HCT116 (cell line): Measurements from ENCODE around the gene ATG9A. TPM values are rescaled to one million over a fixed set of nuclear protein-coding genes. Genes with fewer than 3 reads are reported as not detected.

ENCODE experiments used
- ATAC-seq: fragments of 200-7000 bp; cut with Tn5 transposase; 2 replicates; pipeline ENCODE4 v1.9.1; 2020; ENCODE audit warnings: mild to moderate bottlenecking, moderate library complexity
- BruUV-seq: library from RNA; stranded (reverse); fragments of 400-500 nt; replicated peaks from 2 replicates; lab custom pipeline; 2021; lab: Mats Ljungman, UMichigan
- CTCF ChIA-PET: fragments of 300-600 bp; sonication (Branson Sonifier 250); formaldehyde crosslinking; loops from one replicate; lab custom pipeline; 2021; ENCODE audit warnings: antibody characterized with exemption; lab: Charles Lee
- POLR2A ChIA-PET: fragments of 300-600, 350-600 bp; sonication (Branson Sonifier 250); formaldehyde crosslinking; loops from one replicate; lab custom pipeline; 2021; ENCODE audit warnings: antibody characterized with exemption; lab: Charles Lee
- RAD21 ChIA-PET, 2 experiments: fragments of 300-600 bp; sonication (Branson Sonifier 250); formaldehyde crosslinking; loops; one replicate each; lab custom pipeline; 2023; ENCODE audit warnings: low total read pairs in 2 of 2; ENCODE audit not compliant: uncharacterized antibody in 2 of 2, unreplicated experiment in 2 of 2, low non-redundant PET in 1 of 2; lab: Charles Lee
- DNase-seq: peaks from one replicate; pipeline ENCODE4 v3.0.0-alpha.2; 2010; ENCODE audit warnings: low read depth, low spot score
- H2AFZ ChIP-seq: fragments of 200-600 bp; shearing (Covaris generic), sonication (generic); 2 replicates; pipeline ENCODE4 v1.6.1; 2017; ENCODE audit warnings: low read depth, mixed run types, mixed read lengths, antibody characterized with exemption, low read length; ENCODE audit not compliant: poor library complexity, severe bottlenecking
- H3K27ac ChIP-seq: 2 replicates; pipeline ENCODE4 v1.5.1; 2012; ENCODE audit warnings: low read depth, low read length
- H3K27me3 ChIP-seq: fragments of 200-600 bp; sonication (generic); 2 replicates; pipeline ENCODE4 v1.6.1; 2016; ENCODE audit warnings: mixed run types, low read length, mixed read lengths; ENCODE audit not compliant: insufficient read depth
- H3K36me3 ChIP-seq, 2 experiments: fragments of 200-500 bp in 1 of 2; fragments of 200-600 bp in 1 of 2; sonication (Bioruptor generic) in 1 of 2; sonication (generic) in 1 of 2; 2 replicates each; pipeline versions ENCODE4 v1.5.1 to v1.6.1; 2014 to 2016; ENCODE audit warnings: low read length in 2 of 2, inconsistent platforms in 1 of 2, mixed read lengths in 1 of 2, mixed run types in 1 of 2; ENCODE audit not compliant: insufficient read depth in 2 of 2, control insufficient read depth in 1 of 2
- H3K4me1 ChIP-seq, 2 experiments: fragments of 200-600 bp in 1 of 2; sonication (generic) in 1 of 2; 2 replicates each; pipeline versions ENCODE4 v1.5.1 to v1.6.1; 2012 to 2017; ENCODE audit warnings: low read length in 2 of 2, inconsistent platforms in 1 of 2, mild to moderate bottlenecking in 1 of 2, mixed read lengths in 1 of 2, mixed run types in 1 of 2, moderate library complexity in 1 of 2; ENCODE audit not compliant: insufficient read depth in 2 of 2, control insufficient read depth in 1 of 2
- H3K4me2 ChIP-seq: fragments of 200-600 bp; sonication (generic); 2 replicates; pipeline ENCODE4 v1.6.1; 2017; ENCODE audit warnings: mixed run types, low read length, mixed read lengths
- H3K4me3 ChIP-seq, 2 experiments: fragments of 200-600 bp in 1 of 2; sonication (generic) in 1 of 2; replicated peaks in 1 of 2; 2 replicates each; pipeline ENCODE4 v1.5.1; 2011 to 2016; ENCODE audit warnings: low read length in 2 of 2, control low read depth in 1 of 2, low read depth in 1 of 2, mild to moderate bottlenecking in 1 of 2, mixed read lengths in 1 of 2, mixed run types in 1 of 2
- H3K79me2 ChIP-seq: fragments of 200-600 bp; sonication (generic); 2 replicates; pipeline ENCODE4 v1.6.1; 2017; ENCODE audit warnings: mild to moderate bottlenecking, mixed run types, low read length, moderate library complexity, mixed read lengths; ENCODE audit not compliant: insufficient read depth
- H3K9ac ChIP-seq: fragments of 200-600 bp; sonication (generic); 2 replicates; pipeline ENCODE4 v1.6.1; 2016; ENCODE audit warnings: low read length, mixed read lengths
- H3K9me2 ChIP-seq: fragments of 200-600 bp; sonication (generic), shearing (Covaris generic); 2 replicates; pipeline ENCODE4 v1.6.1; 2017; ENCODE audit warnings: mixed run types, mild to moderate bottlenecking, moderate library complexity; ENCODE audit not compliant: insufficient read depth
- H3K9me3 ChIP-seq, 2 experiments: fragments of 200-500 bp in 1 of 2; fragments of 200-600 bp in 1 of 2; sonication (Bioruptor generic) in 1 of 2; sonication (generic) in 1 of 2; 2 replicates each; pipeline ENCODE4 v1.6.1; 2014 to 2017; ENCODE audit warnings: low read length in 2 of 2, mixed read lengths in 2 of 2, inconsistent platforms in 1 of 2, low read depth in 1 of 2, mild to moderate bottlenecking in 1 of 2, mixed run types in 1 of 2, moderate library complexity in 1 of 2; ENCODE audit not compliant: control insufficient read depth in 1 of 2, insufficient read depth in 1 of 2
- H4K20me1 ChIP-seq: fragments of 200-600 bp; sonication (generic), shearing (Covaris generic); 2 replicates; pipeline ENCODE4 v1.6.1; 2017; ENCODE audit warnings: mixed run types, mild to moderate bottlenecking, moderate library complexity; ENCODE audit not compliant: insufficient read depth
- CTCF ChIP-seq, 3 experiments: fragments of 200-600 bp in 1 of 3; sonication (generic) in 1 of 3; IDR thresholded peaks in 2 of 3; conservative IDR thresholded peaks in 1 of 3; 2 replicates each; pipeline ENCODE4 v1.5.1; 2012 to 2017; ENCODE audit warnings: low read depth in 2 of 3, low read length in 2 of 3, antibody characterized with exemption in 1 of 3, borderline replicate concordance in 1 of 3, control low read depth in 1 of 3, mild to moderate bottlenecking in 1 of 3, mixed read lengths in 1 of 3, mixed run types in 1 of 3, moderate library complexity in 1 of 3; ENCODE audit not compliant: insufficient read depth in 1 of 3
- FOSL1 ChIP-seq: IDR thresholded peaks from 2 replicates; pipeline ENCODE4 v1.6.1; 2012; ENCODE audit warnings: low read depth
- JUND ChIP-seq: IDR thresholded peaks from 2 replicates; pipeline ENCODE4 v1.6.1; 2012
- POLR2A ChIP-seq: IDR thresholded peaks from 2 replicates; pipeline ENCODE4 v1.7.0; 2011; ENCODE audit warnings: borderline replicate concordance; ENCODE audit not compliant: insufficient read depth, insufficient read length; ENCODE audit errors: extremely low read depth
- POLR2AphosphoS5 ChIP-seq: IDR thresholded peaks from 2 replicates; pipeline ENCODE4 v1.6.1; 2011; ENCODE audit warnings: mild to moderate bottlenecking, low read depth, low read length, moderate library complexity
- RAD21 ChIP-seq: IDR thresholded peaks from 2 replicates; pipeline ENCODE4 v1.6.1; 2012; ENCODE audit warnings: low read depth, mild to moderate bottlenecking
- SIN3A ChIP-seq: IDR thresholded peaks from 2 replicates; pipeline ENCODE4 v1.6.1; 2012; ENCODE audit warnings: low read depth
- TCF7L2 ChIP-seq: IDR thresholded peaks from 2 replicates; pipeline ENCODE4 v1.7.0; 2011; ENCODE audit warnings: borderline replicate concordance, inconsistent platforms; ENCODE audit not compliant: insufficient read depth, insufficient read length; ENCODE audit errors: extremely low read depth
- YY1 ChIP-seq: IDR thresholded peaks from 2 replicates; pipeline ENCODE4 v1.6.1; 2011; ENCODE audit warnings: low read length, low read depth, moderate library complexity, mild to moderate bottlenecking; ENCODE audit not compliant: insufficient replicate concordance; ENCODE audit errors: extremely low read depth
- ZFX ChIP-seq: fragments of 450-650 bp; IDR thresholded peaks from 2 replicates; pipeline ENCODE4 v1.6.1; 2017
- ZNF274 ChIP-seq: fragments of 200-500 bp; sonication (Bioruptor generic); IDR thresholded peaks from 2 replicates; pipeline ENCODE4 v1.6.1; 2014; ENCODE audit warnings: mild to moderate bottlenecking, low read depth, low read length, inconsistent platforms
- intact Hi-C: fragments of 100-400 bp; cut with micrococcal nuclease; formaldehyde crosslinking; loops from 2 replicates; pipeline ENCODE4 v1.10.0; 2022
- total RNA-seq: library from RNA; stranded (reverse); gene quantifications from one replicate; pipeline ENCODE4 v1.2.1, GENCODE V29; 2021; ENCODE audit not compliant: unreplicated experiment
- TF ChIP-seq, protein P1 (sequence below): IDR thresholded peaks from 2 replicates; pipeline ENCODE4 v1.6.1; 2011; ENCODE audit warnings: mild to moderate bottlenecking, low read length, moderate library complexity; ENCODE audit not compliant: insufficient replicate concordance; ENCODE audit errors: extremely low read depth
- TF ChIP-seq, protein P2 (sequence below): IDR thresholded peaks from 2 replicates; pipeline ENCODE4 v1.6.1; 2012

Gene ATG9A
- total RNA-seq, 1 experiment from 2014 or later = 51.8 TPM

- CTCF ChIA-PET = interaction anchor here (1.4 kb wide), 1 partner anchor 29 kb away, joined by 4 read pairs; no protein-coding TSS in a partner anchor
- no TSS peak for BruUV-seq
- no peak overlapping the region for H3K9ac ChIP-seq
These were observed 36.8 kb upstream of the ATG9A start for GRCh38 chr2:219266232-219266631.

More at GRCh38 chr2:219266232-219266631, 36.8 kb upstream of the ATG9A start:
- no peak overlapping the region for H3K4me3 ChIP-seq
- no peaks in the 10 kb centered on the region for H4K20me1 ChIP-seq
- H3K36me3 ChIP-seq = no peaks in the 10 kb centered on the region
- no peaks in the 10 kb centered on the region; a peak in 1 of 4 replicates for H3K4me1 ChIP-seq
- H2AFZ ChIP-seq = no peak overlapping the region
- POLR2A ChIA-PET = no interaction called here
- peaks cover 1% of the 10 kb centered on the region; the same call in 1 of the 2 replicates for H3K27me3 ChIP-seq
- H3K9me3 ChIP-seq = no peaks in the 10 kb centered on the region
- RAD21 ChIA-PET = no interaction called here
- H3K9me2 ChIP-seq = no peaks in the 10 kb centered on the region
- H3K27ac ChIP-seq = no peak overlapping the region
- TF ChIP-seq TCF7L2 = no peak
- no peak for TF ChIP-seq SIN3A
- no peak for TF ChIP-seq CTCF (IDR thresholded peaks at IDR 0.05 in 2 of 3, conservative IDR thresholded peaks at IDR 0.05 in 1 of 3; ENCODE audit: borderline replicate concordance in 1 of 3, insufficient read depth in 1 of 3, low read depth in 2 of 3, low read length in 2 of 3)
- no peak for TF ChIP-seq FOSL1
- TF ChIP-seq ZNF274 = no peak
- TF ChIP-seq RAD21 = no peak
- TF ChIP-seq POLR2AphosphoS5 = no peak
- TF ChIP-seq, protein P1, sequence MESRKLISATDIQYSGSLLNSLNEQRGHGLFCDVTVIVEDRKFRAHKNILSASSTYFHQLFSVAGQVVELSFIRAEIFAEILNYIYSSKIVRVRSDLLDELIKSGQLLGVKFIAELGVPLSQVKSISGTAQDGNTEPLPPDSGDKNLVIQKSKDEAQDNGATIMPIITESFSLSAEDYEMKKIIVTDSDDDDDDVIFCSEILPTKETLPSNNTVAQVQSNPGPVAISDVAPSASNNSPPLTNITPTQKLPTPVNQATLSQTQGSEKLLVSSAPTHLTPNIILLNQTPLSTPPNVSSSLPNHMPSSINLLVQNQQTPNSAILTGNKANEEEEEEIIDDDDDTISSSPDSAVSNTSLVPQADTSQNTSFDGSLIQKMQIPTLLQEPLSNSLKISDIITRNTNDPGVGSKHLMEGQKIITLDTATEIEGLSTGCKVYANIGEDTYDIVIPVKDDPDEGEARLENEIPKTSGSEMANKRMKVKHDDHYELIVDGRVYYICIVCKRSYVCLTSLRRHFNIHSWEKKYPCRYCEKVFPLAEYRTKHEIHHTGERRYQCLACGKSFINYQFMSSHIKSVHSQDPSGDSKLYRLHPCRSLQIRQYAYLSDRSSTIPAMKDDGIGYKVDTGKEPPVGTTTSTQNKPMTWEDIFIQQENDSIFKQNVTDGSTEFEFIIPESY = no peak
- TF ChIP-seq POLR2A = no peak
- TF ChIP-seq YY1 = no peak
- no peak for TF ChIP-seq ZFX
- TF ChIP-seq, protein P2, sequence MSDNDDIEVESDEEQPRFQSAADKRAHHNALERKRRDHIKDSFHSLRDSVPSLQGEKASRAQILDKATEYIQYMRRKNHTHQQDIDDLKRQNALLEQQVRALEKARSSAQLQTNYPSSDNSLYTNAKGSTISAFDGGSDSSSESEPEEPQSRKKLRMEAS = no peak
- TF ChIP-seq JUND = no peak
- ATAC-seq = no peak
- H3K4me2 ChIP-seq = no peak overlapping the region
- intact Hi-C loops = no loop called here
- no peaks in the 10 kb centered on the region for H3K79me2 ChIP-seq
- DNase-seq = no peak
